Activated T-cell treated with anti-CD3 and anti-CD28 coated beads, Interleukin-2, amount 50 U/mL, for 72 hours (primary cell): ENCODE data around the gene ZNF600. TPM values are rescaled to one million over a fixed set of nuclear protein-coding genes. Genes with fewer than 3 reads are reported as not detected.
"Not testable (repeated sequence)": the region's sequence is repeated elsewhere in the genome, so short reads cannot be mapped to it uniquely, and the experiment has no call there.

Experiments
- ATAC-seq, 2 donors: fragments of 150-1000 bp; cut with Tn5 transposase; replicated peaks in 1 of 2; 2 replicates each; pipeline ENCODE4 v1.10.0; 2021; ENCODE audit warnings: moderate library complexity in 2 of 2, mild to moderate bottlenecking in 1 of 2
- DNase-seq, 2 donors: peaks; one replicate each; pipeline ENCODE4 v3.0.0; 2021 to 2022; ENCODE audit warnings: mixed read lengths in 1 of 2
- H3K27ac Mint-ChIP-seq: one replicate; pipeline ENCODE4 v1.8.0; 2022; ENCODE audit warnings: mild to moderate bottlenecking, moderate library complexity, mixed read lengths
- H3K27me3 Mint-ChIP-seq: one replicate; pipeline ENCODE4 v1.8.0; 2022; ENCODE audit warnings: low read depth, mixed read lengths
- H3K36me3 Mint-ChIP-seq, 2 donors: one replicate each; pipeline ENCODE4 v1.8.0; 2022; ENCODE audit warnings: mixed read lengths in 2 of 2, mild to moderate bottlenecking in 1 of 2; ENCODE audit not compliant: insufficient read depth in 2 of 2
- H3K4me1 Mint-ChIP-seq: one replicate; pipeline ENCODE4 v1.8.0; 2022; ENCODE audit warnings: low read depth, mixed read lengths
- H3K4me3 Mint-ChIP-seq, 2 donors: one replicate each; pipeline ENCODE4 v1.8.0; 2022; ENCODE audit warnings: mild to moderate bottlenecking in 2 of 2, mixed read lengths in 2 of 2, moderate library complexity in 2 of 2
- H3K9me3 Mint-ChIP-seq, 2 donors: one replicate each; pipeline ENCODE4 v1.8.0; 2022; ENCODE audit warnings: mixed read lengths in 2 of 2
- total RNA-seq, 2 donors: library from RNA; stranded (reverse); gene quantifications; one replicate each; pipeline ENCODE4 v1.2.3, GENCODE V29; 2022

ZNF600 gene
- total RNA-seq = 10 to 100 TPM; 14.1 to 20.9 TPM

DNA sequence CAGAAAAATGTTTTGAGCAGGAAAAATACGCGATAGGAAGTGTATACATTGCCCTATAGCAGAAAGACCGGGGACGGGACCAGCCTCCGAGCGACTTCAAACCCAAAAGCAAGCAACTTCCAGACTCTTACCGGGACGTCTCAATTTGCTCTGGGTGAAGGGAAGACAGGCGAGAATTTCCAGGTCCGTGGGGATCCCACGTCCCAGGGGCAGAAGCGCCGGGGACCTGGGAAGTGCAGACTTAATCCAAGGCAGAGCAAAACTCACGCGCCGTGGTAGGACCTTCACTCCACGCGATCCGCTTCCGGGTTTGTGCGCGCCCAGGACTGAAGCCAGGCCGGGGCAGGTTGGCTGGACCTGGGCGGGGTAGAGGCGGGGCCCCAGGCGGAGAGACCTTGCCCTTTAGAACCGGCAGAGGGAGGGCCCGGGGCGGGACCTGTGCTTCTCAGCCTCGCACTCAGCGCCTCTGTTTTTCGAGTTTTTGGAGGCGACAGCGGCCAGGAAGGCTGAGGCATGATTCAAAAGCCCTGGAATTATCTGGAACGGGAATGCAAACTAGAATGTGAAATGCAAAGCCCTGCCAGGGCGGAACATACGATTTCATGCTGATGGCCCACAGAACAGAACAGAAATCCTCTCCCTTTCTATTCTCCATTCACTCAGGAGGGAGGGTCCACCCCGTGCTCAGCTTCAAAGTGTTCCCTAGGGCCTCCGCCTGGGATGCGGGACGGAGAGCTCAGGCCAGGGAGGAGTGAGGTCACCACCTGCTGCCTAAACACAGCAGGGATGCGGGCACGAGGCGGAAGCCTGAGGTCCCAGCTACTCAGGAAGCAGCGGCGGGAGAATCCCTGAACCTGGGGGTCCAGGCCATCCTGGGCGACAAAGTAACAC lies at the start of gene ZNF600:
ZNF600 (minus strand) TSS at position 328 of the 891 bp plus-strand sequence. CDS start 7,903 bp downstream, outside the sequence.
- not testable (repeated sequence) for H3K9me3 Mint-ChIP-seq, H3K27me3 Mint-ChIP-seq
- peak; percentile 99 for ATAC-seq
- Mint-ChIP-seq H3K4me3 (peak within 1 kb of the TSS; percentile 85 to 90), H3K36me3 (peaks cover 18 to 32% of the 10 kb centered on the region in 2 donors), H3K27ac (peak within 1 kb of the TSS; percentile 82), H3K4me1 (peaks cover 31% of the 10 kb centered on the region)
- peak; percentile 73 to 78 for DNase-seq

DNA sequence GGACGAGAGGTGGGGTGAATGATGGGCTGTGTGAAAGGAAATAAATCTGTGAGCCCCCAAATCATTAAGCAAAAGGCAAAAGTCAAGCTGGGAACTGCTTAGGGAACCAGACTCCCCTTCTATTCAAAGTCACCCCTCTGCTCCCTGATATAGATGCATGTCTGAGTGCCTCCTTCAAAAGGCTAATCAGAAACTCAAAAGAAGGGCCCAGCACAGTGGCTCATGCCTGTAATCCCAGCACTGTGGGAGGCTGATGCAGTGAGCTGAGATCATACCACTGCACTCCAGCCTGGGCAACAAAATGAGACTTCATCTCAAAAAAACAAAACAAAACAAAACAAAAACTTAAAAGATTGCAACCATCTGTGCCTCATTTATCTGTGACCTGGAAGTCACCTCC lies 47.7 kb upstream of the ZNF600 start:
- Mint-ChIP-seq H3K36me3 (peaks cover 35 to 50% of the 10 kb centered on the region in 2 donors), H3K9me3 (peaks cover 21 to 26% of the 10 kb centered on the region in 2 donors), H3K27ac (peak overlapping the region; percentile 14)
- H3K4me1 Mint-ChIP-seq, ATAC-seq, DNase-seq, H3K4me3 Mint-ChIP-seq, H3K27me3 Mint-ChIP-seq: not testable (repeated sequence)

DNA sequence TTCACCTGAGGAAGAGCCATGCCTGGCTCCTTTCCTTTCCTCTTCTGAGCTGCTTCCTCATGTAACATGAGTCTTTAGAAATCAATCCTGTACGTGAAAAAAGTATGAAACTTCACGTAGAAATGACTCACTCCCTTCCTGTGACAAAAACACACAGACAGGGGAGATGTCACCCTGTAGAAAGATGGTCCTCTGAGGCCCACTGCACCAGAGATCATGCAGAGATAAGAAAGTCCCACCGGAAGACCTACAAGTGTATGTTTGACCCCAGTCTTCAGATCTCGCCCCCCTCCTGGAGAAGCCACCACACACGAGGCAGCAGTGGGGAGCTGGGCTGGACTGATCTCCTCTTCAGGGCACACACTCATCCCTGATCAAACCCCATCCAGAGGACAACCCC lies 47.0 kb upstream of the ZNF600 start:
- H3K36me3 Mint-ChIP-seq = peaks cover 30 to 44% of the 10 kb centered on the region in 2 donors
- DNase-seq, H3K4me3 Mint-ChIP-seq, H3K4me1 Mint-ChIP-seq, H3K27me3 Mint-ChIP-seq: not testable (repeated sequence)
- peaks cover 21 to 26% of the 10 kb centered on the region in 2 donors for H3K9me3 Mint-ChIP-seq
- peak overlapping the region; percentile 20 for H3K27ac Mint-ChIP-seq
- ATAC-seq = peak in 1 of 2 donors; percentile 44

DNA sequence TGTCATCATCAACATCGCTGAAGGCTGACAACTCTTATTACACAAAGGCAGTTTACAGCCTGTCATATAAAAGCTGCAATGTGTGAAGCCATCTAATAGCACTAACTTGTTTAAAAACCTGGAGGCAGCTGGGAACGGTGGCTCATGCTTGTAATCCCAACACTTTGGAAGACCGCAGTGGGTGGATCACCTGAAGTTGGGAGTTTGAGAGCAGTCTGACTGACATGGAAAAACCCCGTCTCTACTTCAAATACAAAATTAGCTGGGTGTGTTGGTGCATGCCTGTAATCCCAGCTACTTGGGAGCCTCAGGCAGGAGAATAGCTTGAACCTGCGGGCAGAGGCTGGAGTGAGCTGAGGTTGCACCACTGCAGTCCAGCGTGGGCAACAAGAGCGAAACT lies 43.3 kb upstream of the ZNF600 start:
- ATAC-seq, H3K27ac Mint-ChIP-seq, H3K4me1 Mint-ChIP-seq, H3K4me3 Mint-ChIP-seq, H3K27me3 Mint-ChIP-seq, DNase-seq: not testable (repeated sequence)
- Mint-ChIP-seq H3K36me3 (peaks cover 15 to 24% of the 10 kb centered on the region in 2 donors), H3K9me3 (peaks cover 14 to 19% of the 10 kb centered on the region in 2 donors)

DNA sequence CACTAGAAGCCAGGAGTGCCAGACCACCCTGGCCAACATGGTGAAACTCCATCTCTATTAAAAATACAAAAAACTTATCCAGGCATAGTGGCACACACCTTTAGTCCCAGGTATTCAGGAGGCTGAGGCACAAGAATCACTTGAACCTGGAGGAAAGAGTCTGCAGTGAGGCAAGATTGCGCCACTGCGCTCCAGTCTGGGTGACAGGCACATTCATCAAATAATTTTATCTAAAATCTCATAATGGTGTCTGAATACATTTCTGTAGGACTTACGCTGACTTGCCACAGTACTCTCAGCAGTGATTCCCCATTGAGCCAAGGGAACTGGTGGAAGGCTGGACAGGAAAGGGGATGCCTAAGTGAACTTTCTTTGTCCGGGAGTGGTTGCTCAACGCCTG lies 39.2 kb upstream of the ZNF600 start:
- no peak for DNase-seq
- no peak for ATAC-seq
- no peaks in the 10 kb centered on the region for H3K27me3 Mint-ChIP-seq
- H3K36me3 Mint-ChIP-seq = peaks cover 5 to 15% of the 10 kb centered on the region in 2 donors
- H3K4me1 Mint-ChIP-seq = peaks cover 5% of the 10 kb centered on the region
- H3K4me3 Mint-ChIP-seq = no peak overlapping the region
- no peak overlapping the region for H3K27ac Mint-ChIP-seq
- H3K9me3 Mint-ChIP-seq = peaks cover 5 to 6% of the 10 kb centered on the region in 2 donors

DNA sequence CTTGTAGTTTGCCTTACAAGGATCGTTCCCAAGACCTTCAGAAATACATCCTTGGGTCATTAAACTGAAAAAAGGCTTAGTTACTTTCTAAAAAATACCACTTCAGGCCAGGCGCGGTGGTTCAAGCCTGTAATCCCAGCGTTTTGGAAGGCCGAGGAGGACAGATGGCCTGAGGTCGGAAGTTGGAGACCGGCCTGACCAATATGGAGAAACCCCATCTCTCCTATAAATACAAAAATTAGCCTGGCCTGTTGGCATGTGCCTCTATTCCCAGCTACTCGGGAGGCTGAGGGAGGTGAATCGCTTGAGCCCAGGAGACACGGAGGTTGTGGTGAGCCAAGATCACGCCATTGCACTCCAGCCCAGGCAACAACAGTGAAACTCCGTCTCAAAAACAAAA lies 37.1 kb upstream of the ZNF600 start:
- no peak for DNase-seq
- Mint-ChIP-seq H3K27ac (no peak overlapping the region), H3K4me1 (peaks cover 15% of the 10 kb centered on the region), H3K9me3 (peaks cover 4 to 9% of the 10 kb centered on the region in 2 donors), H3K36me3 (peaks cover 8 to 23% of the 10 kb centered on the region in 2 donors), H3K4me3 (no peak overlapping the region), H3K27me3 (no peaks in the 10 kb centered on the region)
- ATAC-seq = no peak

DNA sequence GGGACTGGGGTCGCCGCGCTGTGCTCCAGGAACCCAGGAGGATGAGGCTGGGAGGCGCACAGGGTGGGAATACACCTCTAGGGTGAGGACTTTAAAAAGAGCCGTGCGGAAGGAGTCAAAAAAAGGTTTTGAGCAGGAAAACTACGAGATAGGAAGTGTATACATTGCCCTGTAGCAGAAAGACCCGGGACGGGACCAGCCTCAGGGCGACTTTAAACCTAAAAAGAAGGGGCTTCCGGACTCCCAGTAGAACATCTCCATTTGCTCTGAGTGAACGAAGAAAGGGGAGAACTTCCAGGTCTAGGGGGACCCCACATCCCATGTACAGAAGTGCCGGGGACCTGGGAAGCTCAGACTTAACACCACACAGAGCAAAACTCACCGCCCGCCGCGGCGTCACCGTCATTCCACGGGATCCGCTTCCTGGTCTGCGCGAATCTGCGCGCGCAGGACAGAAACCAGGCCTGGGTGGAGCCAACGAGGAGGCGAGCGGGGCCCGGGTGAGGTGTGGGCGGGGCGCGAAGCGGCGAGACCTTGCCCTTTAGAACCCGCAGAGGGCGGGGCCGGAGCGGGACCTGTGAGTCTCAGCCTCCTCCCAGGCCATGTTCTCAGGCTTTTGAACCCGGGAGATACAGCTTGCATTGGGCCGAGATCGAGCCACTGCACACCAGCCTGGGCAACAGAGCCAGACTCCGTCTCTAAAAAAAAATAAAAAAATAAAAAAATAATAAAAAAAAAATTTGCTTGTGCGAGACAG lies 34.8 kb upstream of the ZNF600 start, which contains the start of gene ZNF28:
ZNF28 (minus strand) TSS at position 430 of the 757 bp plus-strand sequence. CDS start 3,675 bp downstream, outside the sequence.
- Mint-ChIP-seq H3K4me1 (peaks cover 17% of the 10 kb centered on the region), H3K9me3 (peaks cover 5 to 12% of the 10 kb centered on the region in 2 donors), H3K36me3 (peaks cover 18 to 38% of the 10 kb centered on the region in 2 donors), H3K27ac (peak within 1 kb of the TSS; percentile 90), H3K4me3 (peak within 1 kb of the TSS; percentile 94 to 99)
- not testable (repeated sequence) for H3K27me3 Mint-ChIP-seq
- DNase-seq (peak; percentile 68 to 75), ATAC-seq (peak; percentile 100)

DNA sequence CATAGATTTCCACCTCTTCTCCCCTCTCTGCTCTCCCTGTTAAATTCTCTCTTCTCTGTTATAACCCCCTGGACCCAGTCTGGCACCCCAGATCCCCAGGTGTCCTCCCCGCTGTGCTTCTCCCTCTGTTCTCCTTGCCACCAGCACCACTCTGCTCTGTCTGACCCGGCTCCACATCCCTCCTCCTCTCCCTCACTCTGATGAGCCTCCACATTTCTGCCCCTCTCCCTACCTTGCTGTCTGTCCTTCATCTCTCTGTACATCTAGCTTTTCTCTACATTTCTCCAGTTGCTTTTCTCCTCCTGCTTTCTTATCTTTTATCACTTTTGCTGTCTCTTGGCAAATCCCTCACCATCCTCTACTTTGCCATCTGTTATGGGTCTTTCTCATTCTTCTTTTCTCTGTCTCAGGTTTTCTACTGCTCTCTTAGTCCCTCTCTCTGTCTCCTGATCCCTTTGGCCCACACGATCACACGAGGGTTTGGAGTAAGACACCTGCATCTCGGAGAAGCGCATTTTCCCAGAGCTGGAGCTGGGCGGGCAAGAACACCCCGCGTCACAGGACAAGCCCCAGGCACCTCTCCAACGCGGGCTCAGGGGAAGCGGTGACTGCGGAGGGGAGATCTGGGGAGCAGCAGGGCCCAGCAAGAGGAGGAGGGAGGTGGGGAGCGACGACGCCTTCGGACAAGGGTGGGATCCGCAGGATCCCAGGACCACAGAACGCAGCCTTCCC lies 34.0 kb upstream of the ZNF600 start:
- ATAC-seq = peak; percentile 39 to 53
- not testable (repeated sequence) for H3K27me3 Mint-ChIP-seq
- Mint-ChIP-seq H3K27ac (peak overlapping the region; percentile 90), H3K9me3 (peaks cover 5 to 12% of the 10 kb centered on the region in 2 donors), H3K36me3 (peaks cover 18 to 44% of the 10 kb centered on the region in 2 donors), H3K4me1 (peaks cover 17% of the 10 kb centered on the region), H3K4me3 (peak overlapping the region; percentile 94 to 99)
- DNase-seq = peak; percentile 20 to 25

DNA sequence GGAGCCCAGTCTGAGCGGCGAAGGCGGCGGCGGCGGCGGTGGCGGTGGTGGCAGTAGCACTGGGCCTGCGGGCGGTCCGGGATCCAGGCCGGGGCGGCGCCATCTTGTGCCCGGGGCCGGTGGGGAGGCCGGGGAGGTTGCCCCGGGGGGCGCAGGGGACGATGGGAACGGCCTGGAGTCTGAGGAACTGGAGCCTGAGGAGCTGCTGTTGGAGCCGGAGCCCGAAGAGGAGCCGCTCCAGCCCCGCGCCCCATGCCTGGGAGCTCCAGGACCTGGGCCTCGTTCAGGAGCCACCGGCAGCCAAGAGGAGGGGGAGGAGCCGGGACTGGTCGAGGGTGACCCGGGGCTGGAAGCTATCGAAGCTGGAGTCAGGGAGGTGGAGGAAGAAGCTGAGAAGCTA lies 23.2 kb upstream of the ZNF600 start:
- H3K4me1 Mint-ChIP-seq = no peaks in the 10 kb centered on the region
- H3K4me3 Mint-ChIP-seq = no peak overlapping the region
- peaks cover 7 to 14% of the 10 kb centered on the region in 2 donors for H3K9me3 Mint-ChIP-seq
- H3K27ac Mint-ChIP-seq = no peak overlapping the region
- ATAC-seq (no peak), DNase-seq (no peak)
- no peaks in the 10 kb centered on the region for H3K27me3 Mint-ChIP-seq
- H3K36me3 Mint-ChIP-seq = peaks cover 33 to 59% of the 10 kb centered on the region in 2 donors

DNA sequence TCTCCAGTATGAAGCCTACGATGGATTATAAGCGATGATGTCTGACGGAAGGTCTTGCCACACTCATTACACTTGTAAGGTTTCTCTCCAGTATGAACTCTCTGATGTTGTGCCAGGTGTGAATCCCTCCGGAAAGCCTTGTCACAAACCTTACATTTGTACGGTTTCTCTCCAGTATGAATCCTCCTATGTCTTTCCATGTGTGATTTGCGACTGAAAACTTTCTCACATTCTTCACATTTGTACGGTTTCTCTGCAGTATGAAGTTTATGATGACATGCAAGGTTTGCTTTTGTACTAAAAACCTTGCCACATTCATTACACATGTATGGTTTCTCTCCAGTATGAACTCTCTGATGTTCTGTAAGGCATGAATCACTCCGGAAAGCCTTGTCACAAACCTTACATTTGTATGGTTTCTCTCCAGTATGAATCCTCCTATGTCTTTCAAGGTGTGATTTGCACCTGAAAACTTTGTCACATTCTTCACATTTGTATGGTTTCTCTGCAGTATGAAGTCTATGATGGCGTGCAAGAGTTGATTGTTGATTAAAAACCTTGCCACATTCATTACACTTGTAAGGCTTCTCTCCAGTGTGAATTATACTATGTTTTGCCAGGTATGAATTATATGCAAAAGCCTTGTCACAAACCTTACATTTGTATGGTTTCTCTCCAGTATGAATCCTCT lies 13.5 kb upstream of the ZNF600 start:
- H3K27ac Mint-ChIP-seq, H3K4me1 Mint-ChIP-seq, H3K4me3 Mint-ChIP-seq, H3K27me3 Mint-ChIP-seq, DNase-seq, ATAC-seq: not testable (repeated sequence)
- peaks cover 65 to 78% of the 10 kb centered on the region in 2 donors for H3K36me3 Mint-ChIP-seq
- H3K9me3 Mint-ChIP-seq = peaks cover 18 to 43% of the 10 kb centered on the region in 2 donors

DNA sequence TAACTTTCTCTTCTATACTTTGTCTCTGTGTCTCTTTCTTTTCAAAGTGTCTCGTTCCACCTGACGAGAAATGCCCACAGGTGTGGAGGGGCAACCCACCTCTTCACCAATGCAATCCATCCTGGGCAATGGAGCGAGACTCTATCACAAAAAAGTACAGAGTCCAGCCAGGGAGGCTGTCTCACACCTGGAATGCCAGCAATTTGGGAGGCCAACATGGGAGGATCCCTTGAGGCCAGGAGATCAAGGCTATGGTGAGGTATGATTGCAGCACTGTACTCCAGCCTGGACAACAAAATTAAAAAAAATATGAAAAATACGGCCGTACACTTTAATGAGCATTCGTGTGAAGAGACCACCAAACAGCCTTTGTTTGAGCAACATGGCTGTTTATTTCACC lies 2.8 kb upstream of the ZNF600 start:
- Mint-ChIP-seq H3K36me3 (peaks cover 19 to 30% of the 10 kb centered on the region in 2 donors), H3K27ac (no peak overlapping the region), H3K4me1 (peaks cover 30% of the 10 kb centered on the region), H3K27me3 (no peaks in the 10 kb centered on the region), H3K4me3 (no peak overlapping the region), H3K9me3 (peaks cover 8 to 20% of the 10 kb centered on the region in 2 donors)
- no peak for ATAC-seq
- DNase-seq = no peak

DNA sequence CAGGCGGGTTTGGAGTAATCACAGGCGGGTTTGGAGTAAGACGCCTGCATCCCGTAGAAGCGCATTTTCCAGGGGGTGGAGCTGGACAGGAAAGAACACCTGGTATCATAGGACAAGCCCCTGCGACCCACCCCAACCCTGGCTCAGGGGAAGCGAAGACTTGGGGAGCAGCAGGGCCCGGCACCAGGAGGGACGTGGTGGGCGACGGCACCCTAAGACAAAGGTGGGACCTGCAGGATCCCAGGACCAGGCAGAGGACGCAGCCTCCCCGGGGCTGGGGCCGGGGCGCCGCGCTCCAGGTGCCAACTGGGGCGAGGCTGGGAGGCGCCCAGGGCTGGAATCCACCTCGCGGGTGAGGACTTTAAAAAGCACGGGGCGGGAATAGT lies 520 bp downstream of the ZNF600 start:
- Mint-ChIP-seq H3K9me3 (peaks cover 5 to 10% of the 10 kb centered on the region in 2 donors), H3K27ac (peak overlapping the region; percentile 76), H3K4me1 (peaks cover 31% of the 10 kb centered on the region), H3K36me3 (peaks cover 19 to 33% of the 10 kb centered on the region in 2 donors), H3K4me3 (peak overlapping the region; percentile 85 to 90), H3K27me3 (no peaks in the 10 kb centered on the region)
- peak in 1 of 2 donors; percentile 10 for DNase-seq
- ATAC-seq = peak; percentile 18 to 37
